Stimulated activated CD4-positive, alpha-beta T cell treated with anti-CD3 and anti-CD28 coated beads, Interleukin-4, amount 100 ng/mL, for 48 hours (primary cell): ENCODE results near the gene PRDM10.

ENCODE experiments used
- DNase-seq, 2 donors: peaks; one replicate each; pipeline ENCODE4 v3.0.0-alpha.2; 2020; ENCODE audit warnings: low read depth in 2 of 2

The PRDM10 gene

DNA sequence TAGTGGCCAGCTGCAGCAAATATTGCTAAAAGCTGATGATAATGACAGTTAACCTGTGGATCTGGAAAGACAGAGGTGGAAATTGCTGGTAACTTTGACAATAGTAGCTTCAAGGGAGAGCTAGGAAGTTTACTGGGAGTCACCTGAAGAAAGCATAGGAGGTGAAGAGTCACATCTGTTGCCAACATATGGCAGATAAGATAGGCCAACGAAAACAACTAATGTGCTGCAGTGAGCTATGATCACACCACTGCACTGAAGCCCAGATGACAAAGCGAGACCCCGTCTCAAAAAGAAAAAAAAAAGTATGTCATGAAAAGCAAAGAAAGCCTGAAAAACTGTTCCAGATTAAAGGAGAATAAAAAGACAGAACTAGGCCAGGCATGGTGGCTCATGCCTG lies 4.3 kb upstream of the PRDM10 start:
- DNase-seq: no peak

GRCh38 chr11:130003717-130004001 lies 1.0 kb upstream of the PRDM10 start:
- no peak for DNase-seq

DNA sequence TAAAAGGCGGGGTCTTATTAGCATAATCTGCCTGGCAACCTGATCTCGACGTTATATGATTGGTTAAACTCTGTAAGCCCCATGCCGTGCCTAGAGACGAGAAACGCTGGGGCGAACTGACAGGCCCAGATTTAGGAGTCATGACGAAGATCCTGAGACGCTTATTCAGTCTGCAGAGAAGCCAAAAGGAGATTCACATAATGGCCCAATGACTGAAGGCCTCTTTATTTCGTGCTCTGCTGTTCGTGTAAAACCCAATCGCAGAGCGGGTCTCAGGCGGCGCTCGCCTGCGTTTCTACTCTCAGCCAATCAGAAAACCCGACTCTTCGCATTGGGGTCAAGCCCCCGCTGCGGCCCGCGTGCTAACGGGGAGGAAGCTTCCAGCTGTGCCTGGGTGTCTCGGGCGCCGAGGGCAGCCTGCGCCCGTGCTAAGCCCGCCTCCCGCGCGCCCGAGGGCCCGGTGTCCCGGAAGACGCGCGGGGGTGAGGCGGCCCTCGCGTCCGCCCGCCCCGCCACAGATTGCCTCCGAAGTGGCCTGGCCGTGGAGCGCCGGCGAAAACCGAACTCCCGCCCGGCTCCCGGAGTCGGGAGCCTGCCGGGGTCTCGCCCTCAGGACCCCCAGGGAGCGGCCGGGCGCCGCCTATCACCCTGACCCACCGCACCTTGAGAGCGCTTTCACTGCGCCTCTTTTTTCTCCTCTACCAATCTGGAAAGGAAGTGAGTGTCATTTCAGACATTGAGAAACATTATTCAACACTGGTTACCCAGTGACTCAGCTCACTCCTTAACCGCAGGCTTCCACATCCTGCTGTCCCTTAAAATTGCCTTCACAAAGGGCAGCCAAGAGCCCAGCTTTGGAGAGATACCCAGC lies 446 bp upstream of the PRDM10 start:
- peak; percentile 74 to 83 for DNase-seq

GRCh38 chr11:130001461-130002351 lies 929 bp downstream of the PRDM10 start:
- peak; percentile 26 to 30 for DNase-seq

DNA sequence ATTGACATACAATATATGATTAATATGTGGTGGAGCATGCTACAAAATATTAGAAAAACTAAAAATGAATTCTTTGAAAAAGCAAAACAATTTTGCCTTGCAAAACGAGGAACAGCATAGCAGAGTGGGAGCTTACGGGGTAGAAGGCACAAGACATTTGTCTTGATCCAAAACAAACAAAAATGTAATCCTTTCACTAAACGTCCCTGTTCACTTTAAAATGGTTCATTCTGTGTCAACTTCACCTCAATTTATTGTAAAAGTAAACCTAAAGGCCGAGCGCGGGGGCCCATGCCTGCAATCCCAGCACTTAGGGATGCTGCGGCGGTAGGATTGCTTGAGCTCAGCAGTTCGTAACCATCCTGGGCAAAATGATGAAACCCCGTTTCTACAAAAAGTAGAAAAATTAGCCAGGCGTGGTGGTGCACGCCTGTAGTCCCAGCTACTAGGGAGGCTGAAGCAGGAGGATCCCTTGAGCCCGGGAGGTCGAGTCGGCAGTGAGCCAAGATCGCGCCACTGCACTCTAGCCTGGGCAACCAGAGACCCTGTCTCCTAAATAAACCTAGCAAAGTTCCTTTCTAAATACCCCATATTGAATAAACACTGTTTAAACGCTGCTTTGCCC lies 2.0 kb downstream of the PRDM10 start:
- DNase-seq: no peak

- DNase-seq: no peak
Measured at GRCh38 chr11:129999407-129999806, 3.2 kb downstream of the PRDM10 start.

GRCh38 chr11:129998905-129999304 lies 3.7 kb downstream of the PRDM10 start:
- DNase-seq: no peak

GRCh38 chr11:129998107-129998506 lies 4.5 kb downstream of the PRDM10 start:
- DNase-seq: no peak

GRCh38 chr11:129997513-129997912 lies 5.1 kb downstream of the PRDM10 start:
- no peak for DNase-seq

DNA sequence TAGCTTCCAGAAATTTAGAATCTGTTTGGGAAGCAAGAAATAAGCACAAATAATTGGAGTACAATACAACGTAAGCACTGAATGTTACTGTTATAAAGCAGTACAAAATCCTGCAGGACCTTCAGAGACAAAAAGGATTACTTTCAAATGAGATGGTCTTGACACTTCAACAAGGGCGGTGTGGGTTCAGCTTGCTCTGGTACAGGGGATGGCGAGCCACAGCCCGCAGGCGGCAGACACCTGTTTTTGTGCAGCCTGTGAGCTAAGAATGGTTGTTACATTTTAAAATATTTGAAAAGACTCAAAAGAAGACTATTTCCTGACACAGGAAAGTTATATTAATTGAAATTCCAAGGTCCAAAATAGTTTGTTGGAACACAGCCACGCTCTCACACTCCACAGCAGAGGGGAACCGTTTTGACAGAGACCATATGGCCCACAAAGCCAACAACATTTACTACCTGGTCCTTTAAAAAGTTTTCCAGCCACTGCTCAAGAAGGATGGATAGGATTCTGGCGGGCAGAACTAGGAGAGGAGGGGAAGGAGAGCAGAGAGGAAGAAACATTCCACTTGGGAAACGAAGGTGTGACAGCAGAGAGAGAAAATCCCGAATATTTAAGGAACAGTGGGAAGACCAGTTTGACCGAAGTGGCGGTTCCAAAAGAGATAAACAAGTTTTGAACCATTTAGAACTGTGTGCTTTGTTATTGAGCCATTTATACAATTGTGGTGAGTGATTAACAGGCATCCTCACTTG lies 6.3 kb downstream of the PRDM10 start:
- no peak for DNase-seq

- no peak for DNase-seq
Measured at GRCh38 chr11:129995163-129995562, 7.5 kb downstream of the PRDM10 start.

DNA sequence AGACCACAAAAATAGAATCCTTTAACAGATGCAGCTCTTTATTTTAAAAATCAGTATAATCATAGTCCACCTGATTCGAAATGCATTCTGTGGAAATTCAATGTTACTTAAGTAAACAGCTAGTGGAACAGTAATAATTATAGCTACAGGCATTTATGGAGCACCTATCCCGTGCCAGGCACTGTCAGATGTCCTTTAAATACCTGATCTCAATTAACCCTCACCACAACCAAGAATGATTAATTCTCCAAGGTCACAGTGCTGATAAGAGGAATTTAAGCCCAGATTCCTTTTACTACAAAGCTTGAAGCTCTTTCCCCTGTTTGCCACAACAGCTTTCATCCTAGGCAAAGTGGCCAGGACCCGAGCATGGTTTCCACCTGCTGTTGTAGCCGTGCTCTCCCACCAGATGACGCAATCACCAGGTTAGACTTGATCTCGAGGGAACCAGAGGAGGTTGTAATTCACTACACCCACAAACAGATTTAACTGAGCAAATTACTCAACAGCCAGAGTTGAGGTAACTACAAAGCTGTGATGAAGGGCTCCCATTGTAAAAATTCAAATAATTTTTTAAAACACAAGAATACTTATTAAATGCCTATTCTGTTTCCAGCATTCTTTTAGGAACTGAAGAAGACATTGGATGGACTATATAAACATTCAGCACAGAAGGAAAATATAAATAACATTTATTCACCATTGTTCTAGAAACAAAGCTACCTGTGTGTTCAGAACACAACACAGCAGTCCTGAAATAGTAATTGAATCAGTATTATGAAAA lies 10.3 kb downstream of the PRDM10 start:
- DNase-seq: peak in 1 of 2 donors; percentile 16

- no peak for DNase-seq
Measured at GRCh38 chr11:129989149-129989813, 13.4 kb downstream of the PRDM10 start.

- DNase-seq: no peak
Measured at GRCh38 chr11:129987950-129988349, 14.7 kb downstream of the PRDM10 start.

DNA sequence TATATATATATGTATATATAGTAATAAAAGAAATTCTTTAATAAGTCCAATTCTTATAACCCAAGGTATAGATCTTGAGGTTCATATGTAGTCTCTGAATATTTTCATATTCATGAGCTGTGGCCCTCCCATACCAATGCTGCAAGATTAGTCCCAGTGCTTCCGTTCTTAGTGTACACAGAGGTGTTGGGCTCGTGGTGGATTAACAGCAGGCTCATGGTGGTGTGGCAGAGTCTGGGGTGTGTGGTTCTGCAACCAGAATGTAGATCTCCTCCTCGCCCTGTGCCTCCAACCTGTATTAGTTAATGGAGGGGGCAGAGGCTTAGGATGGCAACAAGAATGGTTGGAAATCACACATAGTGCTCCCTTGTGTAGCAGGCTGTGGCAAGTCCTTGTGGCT lies 16.8 kb downstream of the PRDM10 start:
- DNase-seq: no peak

- no peak for DNase-seq
Measured at GRCh38 chr11:129980086-129980485, 22.5 kb downstream of the PRDM10 start.

- DNase-seq: no peak
Measured at GRCh38 chr11:129979046-129979605, 23.5 kb downstream of the PRDM10 start.

GRCh38 chr11:129978447-129978846 lies 24.2 kb downstream of the PRDM10 start:
- DNase-seq: no peak

DNA sequence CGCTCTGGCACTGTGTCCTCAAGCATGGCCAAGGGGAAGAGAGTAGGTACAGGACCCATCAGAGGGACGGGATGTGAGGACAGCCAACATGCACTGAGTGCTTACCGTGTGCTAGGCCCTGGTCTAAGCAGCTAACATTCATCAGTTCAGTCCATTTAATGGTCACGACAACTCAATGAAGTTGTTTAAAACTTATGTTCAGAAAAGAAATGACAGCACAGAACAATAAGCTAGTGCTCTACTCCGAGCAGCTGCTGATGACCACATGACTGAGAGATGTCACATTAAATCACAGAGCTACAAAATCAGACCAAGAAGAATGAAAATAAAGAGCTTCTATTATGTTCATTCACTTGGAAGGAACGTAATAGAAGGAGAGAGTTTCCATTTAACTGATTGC lies 26.3 kb downstream of the PRDM10 start:
- DNase-seq: no peak

GRCh38 chr11:129975543-129975942 lies 27.1 kb downstream of the PRDM10 start:
- DNase-seq: no peak
